Ramos (cell line): ENCODE data around the gene ZNG1B.
"Not testable (repeated sequence)": the region's sequence is repeated elsewhere in the genome, so short reads cannot be mapped to it uniquely, and the experiment has no call there.

Source experiments
- in situ Hi-C: fragments of 300-500 bp; cut with MboI; formaldehyde crosslinking; loops from one replicate; pipeline ENCODE4 v1.14.3; 2022; ENCODE audit warnings: low sequenced_read_pairs; ENCODE audit not compliant: unreplicated experiment

The ZNG1B gene

GRCh38 chr2:113503094-113504042, 65.9 kb downstream of the ZNG1B start:
- in situ Hi-C loops = not testable (repeated sequence)

- in situ Hi-C loops = not testable (repeated sequence)
Measured at GRCh38 chr2:113504081-113504480, 66.6 kb downstream of the ZNG1B start.

- in situ Hi-C loops = not testable (repeated sequence)
Measured at GRCh38 chr2:113507394-113508140, 70.1 kb downstream of the ZNG1B start.

GRCh38 chr2:113508187-113508586, 70.7 kb downstream of the ZNG1B start:
- in situ Hi-C loops = not testable (repeated sequence)

GRCh38 chr2:113510913-113511312, 73.4 kb downstream of the ZNG1B start:
- in situ Hi-C loops = not testable (repeated sequence)

GRCh38 chr2:113511859-113512258, 74.4 kb downstream of the ZNG1B start:
- in situ Hi-C loops = not testable (repeated sequence)

- in situ Hi-C loops = not testable (repeated sequence)
Measured at GRCh38 chr2:113515457-113515856, 78.0 kb downstream of the ZNG1B start.

GRCh38 chr2:113515995-113516394, 78.5 kb downstream of the ZNG1B start:
- in situ Hi-C loops = not testable (repeated sequence)

- in situ Hi-C loops = not testable (repeated sequence)
Measured at GRCh38 chr2:113517025-113517424, 79.5 kb downstream of the ZNG1B start.

- in situ Hi-C loops = not testable (repeated sequence)
Measured at GRCh38 chr2:113520837-113521236, 83.3 kb downstream of the ZNG1B start.

GRCh38 chr2:113521492-113521891, 84.0 kb downstream of the ZNG1B start:
- in situ Hi-C loops = not testable (repeated sequence)

GRCh38 chr2:113524986-113525385, 87.5 kb downstream of the ZNG1B start:
- in situ Hi-C loops = not testable (repeated sequence)

- in situ Hi-C loops = not testable (repeated sequence)
Measured at GRCh38 chr2:113527350-113528045, 90.0 kb downstream of the ZNG1B start.

GRCh38 chr2:113528126-113528525, 90.6 kb downstream of the ZNG1B start:
- in situ Hi-C loops = not testable (repeated sequence)

GRCh38 chr2:113528904-113529303, 91.4 kb downstream of the ZNG1B start:
- in situ Hi-C loops = not testable (repeated sequence)

- in situ Hi-C loops = not testable (repeated sequence)
Measured at GRCh38 chr2:113532991-113533390, 95.5 kb downstream of the ZNG1B start.

- in situ Hi-C loops = not testable (repeated sequence)
Measured at GRCh38 chr2:113536573-113536972, 99.1 kb downstream of the ZNG1B start.

GRCh38 chr2:113540834-113541203, 103.3 kb downstream of the ZNG1B start:
- in situ Hi-C loops = not testable (repeated sequence)

GRCh38 chr2:113541204-113541975, 103.9 kb downstream of the ZNG1B start:
- in situ Hi-C loops = not testable (repeated sequence)

GRCh38 chr2:113541976-113542485, 104.5 kb downstream of the ZNG1B start:
- in situ Hi-C loops = not testable (repeated sequence)
